ENCODE data around the gene NUDT4B.
"Not testable (repeated sequence)": the region's sequence is repeated elsewhere in the genome, so short reads cannot be mapped to it uniquely, and the experiment has no call there.

The NUDT4B gene

GRCh38 chr1:148708779-148709333, 39.7 kb upstream of the NUDT4B start:
- not testable (repeated sequence) for H2BK15ac ChIP-seq (replicated peaks; ENCODE audit: low read depth); H4K8ac ChIP-seq (ENCODE audit: low read depth, low read length); H3K27me3 ChIP-seq (ENCODE audit: insufficient read depth, low read length, poor library complexity); H2AK5ac ChIP-seq (ENCODE audit: low read length); H3K23ac ChIP-seq (ENCODE audit: low read length); H3K79me1 ChIP-seq (ENCODE audit: low read length); H3K4ac ChIP-seq (ENCODE audit: low read depth, low read length); H2BK5ac ChIP-seq (ENCODE audit: low read length); H3K4me2 ChIP-seq (ENCODE audit: low read length); H3K9ac ChIP-seq (ENCODE audit: low read length); H3K27ac ChIP-seq (ENCODE audit: low read depth, low read length); H3K56ac ChIP-seq (ENCODE audit: low read length); H3K4me1 ChIP-seq (ENCODE audit: control insufficient read depth, low read depth, low read length); H4K5ac ChIP-seq (ENCODE audit: low read length); H2BK120ac ChIP-seq (ENCODE audit: low read depth, low read length); H3K79me2 ChIP-seq (ENCODE audit: control insufficient read depth, insufficient read depth, low read length); H3K18ac ChIP-seq (ENCODE audit: low read length); H3K4me3 ChIP-seq (ENCODE audit: low read length); DNase-seq; H3K36me3 ChIP-seq (ENCODE audit: control insufficient read depth, insufficient read depth, low read length)
- WGBS (ENCODE audit: extremely low coverage, insufficient coverage, low lambda C conversion rate): no CpG with 5 or more reads among the region's 1 CpG

DNA sequence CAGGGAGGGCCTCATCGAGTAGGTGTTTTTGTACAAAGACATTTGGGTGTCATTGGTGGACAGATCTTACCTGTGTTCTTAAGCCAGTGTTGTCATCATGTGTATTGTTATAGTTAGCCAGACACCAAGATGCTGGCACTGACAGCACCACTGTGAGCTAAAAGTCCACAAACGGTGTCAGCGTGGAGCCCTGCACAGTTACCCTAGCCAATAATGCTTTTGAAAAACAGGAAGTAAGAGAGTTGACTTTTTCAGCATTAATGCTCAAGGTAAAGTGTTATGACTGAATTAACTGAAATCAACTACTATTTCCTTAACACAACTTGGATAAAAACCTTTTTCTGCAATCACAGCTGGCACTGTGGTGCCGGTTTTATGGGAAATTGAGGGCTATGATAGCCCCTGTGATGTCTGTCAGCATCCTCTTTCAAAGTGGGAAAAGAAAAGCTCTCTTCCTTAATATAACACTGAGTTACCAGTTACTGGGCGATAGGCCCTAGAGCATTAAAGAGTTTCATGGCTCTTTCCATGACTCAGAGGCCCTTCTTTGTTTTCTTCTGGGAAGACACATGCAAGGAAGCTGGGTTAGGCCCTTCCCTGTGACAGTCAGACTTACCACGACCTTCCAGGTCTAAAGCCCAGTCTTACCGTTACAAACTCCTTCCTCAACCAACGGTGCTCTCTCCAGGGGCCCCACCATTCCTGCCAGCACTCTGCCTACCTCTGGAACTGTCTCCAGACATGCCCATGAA, 37.6 kb upstream of the NUDT4B start:
- H3K4me2 ChIP-seq (ENCODE audit: low read length); H4K8ac ChIP-seq (ENCODE audit: low read depth, low read length); H3K56ac ChIP-seq (ENCODE audit: low read length); H3K27ac ChIP-seq (ENCODE audit: low read depth, low read length); DNase-seq; H2BK15ac ChIP-seq (replicated peaks; ENCODE audit: low read depth); H3K36me3 ChIP-seq (ENCODE audit: control insufficient read depth, insufficient read depth, low read length); H3K27me3 ChIP-seq (ENCODE audit: insufficient read depth, low read length, poor library complexity); H3K9ac ChIP-seq (ENCODE audit: low read length); H3K4ac ChIP-seq (ENCODE audit: low read depth, low read length); H3K4me3 ChIP-seq (ENCODE audit: low read length); H4K5ac ChIP-seq (ENCODE audit: low read length); H3K18ac ChIP-seq (ENCODE audit: low read length); H3K4me1 ChIP-seq (ENCODE audit: control insufficient read depth, low read depth, low read length); H2AK5ac ChIP-seq (ENCODE audit: low read length); H3K23ac ChIP-seq (ENCODE audit: low read length); H3K79me1 ChIP-seq (ENCODE audit: low read length); H2BK120ac ChIP-seq (ENCODE audit: low read depth, low read length); H2BK5ac ChIP-seq (ENCODE audit: low read length); H3K79me2 ChIP-seq (ENCODE audit: control insufficient read depth, insufficient read depth, low read length): not testable (repeated sequence)
- WGBS (ENCODE audit: extremely low coverage, insufficient coverage, low lambda C conversion rate): no CpG with 5 or more reads among the region's 8 CpGs

DNA sequence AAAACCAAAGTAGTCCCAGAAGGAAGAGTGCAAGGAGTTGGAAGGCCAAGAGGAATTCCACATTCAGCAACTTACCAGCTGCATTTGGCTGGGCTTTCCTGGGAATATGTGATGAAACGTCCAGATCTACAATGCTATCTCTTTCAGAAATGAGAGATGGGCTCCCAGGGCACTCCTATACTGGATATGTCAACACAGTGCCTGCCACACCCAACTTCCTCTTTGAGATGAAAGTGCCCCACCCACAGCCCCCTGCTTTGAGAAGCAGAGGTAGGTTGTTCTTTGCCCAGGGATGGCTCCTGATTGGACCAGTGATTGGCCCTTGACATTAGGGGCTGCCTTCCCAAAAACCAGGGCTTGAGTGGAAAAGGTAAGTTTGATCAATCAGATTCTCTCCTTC, 36.2 kb upstream of the NUDT4B start:
- not testable (repeated sequence) for H3K56ac ChIP-seq (ENCODE audit: low read length); H4K5ac ChIP-seq (ENCODE audit: low read length); H2AK5ac ChIP-seq (ENCODE audit: low read length); H3K79me1 ChIP-seq (ENCODE audit: low read length); H3K4me1 ChIP-seq (ENCODE audit: control insufficient read depth, low read depth, low read length); H3K23ac ChIP-seq (ENCODE audit: low read length); H3K4ac ChIP-seq (ENCODE audit: low read depth, low read length); DNase-seq; H3K9ac ChIP-seq (ENCODE audit: low read length); H3K27ac ChIP-seq (ENCODE audit: low read depth, low read length); H3K79me2 ChIP-seq (ENCODE audit: control insufficient read depth, insufficient read depth, low read length); H4K8ac ChIP-seq (ENCODE audit: low read depth, low read length); H3K18ac ChIP-seq (ENCODE audit: low read length); H3K27me3 ChIP-seq (ENCODE audit: insufficient read depth, low read length, poor library complexity); H2BK120ac ChIP-seq (ENCODE audit: low read depth, low read length); H3K4me3 ChIP-seq (ENCODE audit: low read length); H2BK5ac ChIP-seq (ENCODE audit: low read length); H2BK15ac ChIP-seq (replicated peaks; ENCODE audit: low read depth); H3K36me3 ChIP-seq (ENCODE audit: control insufficient read depth, insufficient read depth, low read length); H3K4me2 ChIP-seq (ENCODE audit: low read length)
- WGBS (ENCODE audit: extremely low coverage, insufficient coverage, low lambda C conversion rate): no CpG with 5 or more reads among the region's 1 CpG

DNA sequence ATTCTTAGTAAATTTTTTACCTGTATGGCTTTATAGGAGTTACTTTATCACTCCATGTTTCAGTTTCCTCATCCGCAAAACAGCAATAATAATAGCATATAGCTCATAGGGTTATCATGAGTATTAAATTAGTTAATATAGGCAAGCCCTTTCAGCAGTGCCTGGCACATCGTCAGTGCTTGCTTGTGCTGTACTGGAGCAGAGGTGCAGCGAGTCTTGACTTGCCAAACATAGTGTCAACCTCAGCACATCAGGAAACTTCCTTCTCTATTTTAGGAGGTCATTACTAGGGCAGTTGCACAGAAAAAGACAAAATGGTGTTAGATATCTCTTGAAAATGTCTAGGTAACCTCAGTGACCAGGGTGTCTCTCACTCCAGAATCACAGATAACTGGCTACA, 33.1 kb upstream of the NUDT4B start:
- H3K4me3 ChIP-seq (ENCODE audit: low read length); H3K4ac ChIP-seq (ENCODE audit: low read depth, low read length); H3K27me3 ChIP-seq (ENCODE audit: insufficient read depth, low read length, poor library complexity); H2BK15ac ChIP-seq (replicated peaks; ENCODE audit: low read depth); H3K27ac ChIP-seq (ENCODE audit: low read depth, low read length); H3K36me3 ChIP-seq (ENCODE audit: control insufficient read depth, insufficient read depth, low read length); H3K18ac ChIP-seq (ENCODE audit: low read length); H2BK5ac ChIP-seq (ENCODE audit: low read length); H3K4me1 ChIP-seq (ENCODE audit: control insufficient read depth, low read depth, low read length); DNase-seq; H4K5ac ChIP-seq (ENCODE audit: low read length); H3K9ac ChIP-seq (ENCODE audit: low read length); H4K8ac ChIP-seq (ENCODE audit: low read depth, low read length); H3K56ac ChIP-seq (ENCODE audit: low read length); H2AK5ac ChIP-seq (ENCODE audit: low read length); H2BK120ac ChIP-seq (ENCODE audit: low read depth, low read length); H3K4me2 ChIP-seq (ENCODE audit: low read length); H3K79me2 ChIP-seq (ENCODE audit: control insufficient read depth, insufficient read depth, low read length); H3K23ac ChIP-seq (ENCODE audit: low read length); H3K79me1 ChIP-seq (ENCODE audit: low read length): not testable (repeated sequence)
- WGBS (ENCODE audit: extremely low coverage, insufficient coverage, low lambda C conversion rate): no CpG with 5 or more reads among the region's 3 CpGs

DNA sequence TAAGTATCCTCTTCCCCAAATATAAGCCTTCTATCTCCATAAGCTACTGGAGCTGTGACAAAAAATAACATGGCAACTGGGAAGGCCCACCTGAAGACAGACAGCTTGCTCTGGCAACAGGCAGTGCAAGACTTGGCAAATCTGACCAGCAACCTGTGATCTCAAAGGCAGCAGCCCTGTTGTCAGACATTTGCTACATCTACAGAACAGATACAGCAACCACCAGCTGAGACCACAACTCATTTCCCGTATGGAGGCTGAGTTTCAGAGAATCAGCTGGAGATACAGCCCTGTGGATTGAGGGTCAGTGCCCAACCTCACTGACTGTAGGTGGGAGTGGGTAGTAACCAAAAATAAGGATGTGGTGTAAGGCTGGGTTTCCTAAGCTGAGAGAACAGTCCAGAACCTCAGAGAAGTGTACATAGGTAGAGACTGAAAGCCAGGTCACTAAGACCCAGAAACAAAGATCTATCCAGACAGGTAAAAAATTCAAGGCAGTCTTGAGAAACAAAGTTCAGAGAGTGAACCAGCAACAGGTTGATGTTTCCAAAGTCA, 31.5 kb upstream of the NUDT4B start:
- H3K23ac ChIP-seq (ENCODE audit: low read length); H3K79me2 ChIP-seq (ENCODE audit: control insufficient read depth, insufficient read depth, low read length); H2AK5ac ChIP-seq (ENCODE audit: low read length); H2BK120ac ChIP-seq (ENCODE audit: low read depth, low read length); H3K56ac ChIP-seq (ENCODE audit: low read length); H2BK15ac ChIP-seq (replicated peaks; ENCODE audit: low read depth); DNase-seq; H4K8ac ChIP-seq (ENCODE audit: low read depth, low read length); H3K4me2 ChIP-seq (ENCODE audit: low read length); H3K9ac ChIP-seq (ENCODE audit: low read length); H3K79me1 ChIP-seq (ENCODE audit: low read length); H3K27me3 ChIP-seq (ENCODE audit: insufficient read depth, low read length, poor library complexity); H3K18ac ChIP-seq (ENCODE audit: low read length); H4K5ac ChIP-seq (ENCODE audit: low read length); H3K27ac ChIP-seq (ENCODE audit: low read depth, low read length); H3K4ac ChIP-seq (ENCODE audit: low read depth, low read length); H3K4me3 ChIP-seq (ENCODE audit: low read length); H3K36me3 ChIP-seq (ENCODE audit: control insufficient read depth, insufficient read depth, low read length); H3K4me1 ChIP-seq (ENCODE audit: control insufficient read depth, low read depth, low read length); H2BK5ac ChIP-seq (ENCODE audit: low read length): not testable (repeated sequence)
- WGBS (ENCODE audit: extremely low coverage, insufficient coverage, low lambda C conversion rate): no CpG with 5 or more reads among the region's 1 CpG
